Non-pigmented ciliary epithelial cell (primary cell): ENCODE results near the gene CD300LF.

ENCODE experiments used
- DNase-seq: peaks from one replicate; pipeline ENCODE4 v3.0.0-alpha.2; 2010; ENCODE audit warnings: low read depth

Gene CD300LF

DNA sequence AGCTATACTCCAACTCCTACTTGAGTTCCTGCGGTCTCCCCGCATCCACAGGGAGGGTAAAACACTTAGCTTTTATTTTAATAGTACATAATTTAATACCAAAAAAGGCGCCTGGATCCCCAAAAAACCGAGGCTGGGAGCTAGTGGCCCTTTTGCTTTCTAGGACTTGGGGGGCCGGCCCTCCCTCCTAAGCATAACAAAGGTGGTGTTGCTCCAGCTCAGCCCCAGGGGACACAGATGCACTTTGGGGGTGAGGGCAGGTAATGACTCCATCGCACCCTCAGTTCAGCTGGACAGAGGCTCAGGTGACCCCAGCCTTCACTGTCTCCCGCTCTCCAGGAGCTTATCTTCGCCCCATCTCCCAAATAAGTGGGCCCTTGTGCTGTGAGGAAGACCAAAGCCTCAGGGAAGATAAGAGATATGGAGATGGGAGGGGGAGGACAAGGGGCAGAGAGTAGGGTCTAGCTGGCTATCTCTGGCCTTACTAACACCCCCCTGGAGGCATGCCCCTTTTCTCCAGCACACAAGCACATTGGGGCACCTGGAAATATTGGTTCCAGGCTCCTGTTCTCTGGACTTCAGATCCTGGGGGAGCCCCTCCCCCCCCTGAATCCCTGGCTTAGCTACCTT, 32.9 kb upstream of the CD300LF start:
- DNase-seq: no peak

DNA sequence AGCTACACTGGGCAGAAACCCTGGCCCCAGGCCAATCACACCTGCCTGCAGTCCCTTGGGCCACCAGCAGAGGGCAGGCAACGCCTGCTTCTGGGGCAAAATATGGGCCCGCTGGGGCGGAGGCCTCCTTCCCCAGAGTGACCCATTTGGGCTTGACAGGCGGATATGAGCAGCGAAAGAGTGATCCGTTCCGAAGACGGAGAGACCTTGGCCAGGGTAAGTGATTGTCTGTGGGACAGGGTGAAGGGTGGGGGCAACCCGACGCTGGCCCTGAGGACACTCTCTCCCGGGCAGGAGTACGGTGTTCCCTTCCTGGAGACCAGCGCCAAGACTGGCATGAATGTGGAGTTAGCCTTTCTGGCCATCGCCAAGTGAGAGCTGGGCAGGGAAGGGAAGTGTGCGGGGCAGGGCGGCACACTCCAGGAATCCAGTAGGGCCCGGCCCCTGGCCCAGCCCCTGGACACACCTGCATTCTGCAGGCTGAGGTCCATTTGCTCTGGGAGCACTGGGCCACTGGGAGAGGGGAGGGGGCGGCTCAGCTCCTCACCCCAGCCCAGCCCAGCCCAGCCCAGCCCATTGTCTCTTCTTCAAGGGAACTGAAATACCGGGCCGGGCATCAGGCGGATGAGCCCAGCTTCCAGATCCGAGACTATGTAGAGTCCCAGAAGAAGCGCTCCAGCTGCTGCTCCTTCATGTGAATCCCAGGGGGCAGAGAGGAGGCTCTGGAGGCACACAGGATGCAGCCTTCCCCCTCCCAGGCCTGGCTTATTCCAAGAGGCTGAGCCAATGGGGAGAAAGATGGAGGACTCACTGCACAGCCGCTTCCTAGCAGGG, 32.2 kb upstream of the CD300LF start:
- no peak for DNase-seq

DNA sequence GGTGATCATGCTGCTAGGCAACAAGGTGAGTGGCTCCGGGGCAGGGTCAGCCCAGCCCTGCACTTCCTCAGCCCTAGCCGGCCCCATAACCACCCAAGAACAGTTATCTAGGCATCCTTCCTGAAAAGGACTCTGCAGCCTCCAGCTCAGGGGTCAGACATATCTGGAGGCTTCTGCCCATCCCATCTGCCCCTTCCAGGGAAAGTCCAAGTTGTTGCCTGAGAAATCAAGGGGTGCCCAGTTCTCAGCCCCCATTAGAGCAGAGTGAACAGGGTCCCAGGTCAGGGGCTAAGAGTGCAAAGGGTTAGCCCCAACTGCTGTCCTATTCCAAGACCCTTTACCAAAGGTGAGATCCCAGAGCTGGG, 31.6 kb upstream of the CD300LF start:
- no peak for DNase-seq

DNA sequence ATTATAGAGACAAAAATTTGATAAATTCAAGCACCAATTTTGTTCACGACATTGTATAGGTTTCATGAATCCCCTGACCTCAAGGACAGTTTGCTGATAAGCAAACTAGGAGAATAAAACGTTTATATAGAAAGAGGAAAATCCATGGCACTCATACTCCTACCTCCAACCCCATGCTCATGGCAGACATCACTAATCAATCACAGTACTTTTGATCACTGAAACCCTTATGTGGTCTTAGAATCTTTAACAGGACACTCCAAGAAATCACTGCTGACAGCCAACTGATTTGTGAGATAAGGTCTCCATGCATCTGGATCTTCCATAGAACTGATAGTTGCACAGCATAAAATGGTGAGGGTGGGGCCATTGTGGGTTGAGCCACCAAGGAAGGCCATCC, 31.0 kb upstream of the CD300LF start:
- DNase-seq: no peak

DNA sequence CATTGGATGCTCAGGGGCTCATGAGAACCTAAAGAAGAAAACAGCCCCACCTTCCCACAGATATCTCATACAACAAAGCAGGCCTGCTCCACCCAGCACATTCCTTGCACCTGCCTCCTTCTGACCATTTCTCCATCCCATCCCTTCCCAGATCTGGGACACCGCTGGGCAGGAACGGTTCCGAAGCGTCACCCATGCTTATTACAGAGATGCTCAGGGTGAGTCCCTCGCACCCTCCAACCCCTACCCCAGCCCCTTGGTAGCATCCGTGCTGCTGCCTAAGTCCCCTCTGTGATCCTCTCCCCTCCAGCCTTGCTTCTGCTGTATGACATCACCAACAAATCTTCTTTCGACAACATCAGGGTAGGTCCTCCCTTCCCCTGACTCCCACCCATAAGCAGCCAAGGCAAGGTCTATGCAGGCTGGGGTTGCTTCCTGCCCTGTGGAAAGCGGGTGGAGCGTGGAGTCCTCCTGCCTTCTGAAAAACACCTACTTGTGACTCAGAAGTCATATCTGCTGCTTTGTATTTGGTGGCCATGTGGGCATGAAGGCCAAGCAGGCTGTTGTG, 30.3 kb upstream of the CD300LF start:
- DNase-seq: no peak

DNA sequence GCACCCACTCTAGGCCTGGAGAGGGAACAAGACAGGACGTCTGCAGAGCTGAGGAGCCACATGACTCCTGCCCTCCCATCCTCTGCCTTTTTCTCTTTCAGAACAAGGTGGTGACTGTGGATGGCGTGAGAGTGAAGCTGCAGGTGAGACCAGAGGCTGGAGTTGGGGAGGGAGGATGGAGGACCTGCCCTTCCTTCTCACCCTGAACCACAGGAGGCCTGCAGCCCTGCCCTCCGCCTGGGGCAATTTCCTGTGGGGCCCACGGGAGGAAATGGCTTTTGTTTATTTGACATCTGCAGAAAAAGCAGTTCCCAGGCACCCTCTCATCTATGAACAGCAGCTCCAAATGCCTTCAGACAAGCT, 29.4 kb upstream of the CD300LF start:
- no peak for DNase-seq

DNA sequence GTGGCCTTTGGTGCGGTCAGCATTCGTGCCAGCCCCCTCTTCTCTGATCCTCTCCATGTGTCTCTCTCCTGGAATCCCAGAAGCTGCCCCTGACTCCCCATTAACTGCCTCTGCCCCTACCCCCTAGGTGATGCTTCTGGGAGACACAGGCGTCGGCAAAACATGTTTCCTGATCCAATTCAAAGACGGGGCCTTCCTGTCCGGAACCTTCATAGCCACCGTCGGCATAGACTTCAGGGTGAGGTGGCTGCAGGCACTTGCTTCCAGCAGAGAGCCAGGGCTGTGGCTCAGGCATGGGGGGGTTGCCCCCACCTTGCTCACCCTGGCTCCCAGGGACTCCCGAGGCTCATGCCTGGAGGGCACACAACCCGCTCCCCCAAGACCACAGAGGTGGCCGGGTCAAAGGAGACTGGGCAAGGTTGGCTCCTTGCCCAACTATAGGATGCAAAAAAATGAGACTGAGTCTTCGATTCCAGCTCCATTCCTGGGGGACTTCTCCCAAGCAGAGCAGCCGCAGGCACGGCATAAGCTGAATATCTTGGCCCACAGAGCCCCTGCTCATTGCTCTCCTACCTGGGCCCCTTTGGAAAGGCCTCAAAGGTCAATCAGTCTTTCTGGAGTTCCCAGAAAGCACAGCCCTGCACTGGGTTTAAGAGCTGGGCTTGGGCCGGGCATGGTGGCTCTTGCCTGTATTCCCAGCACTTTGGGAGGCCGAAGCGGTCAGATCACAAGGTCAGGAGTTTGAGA, 28.1 kb upstream of the CD300LF start:
- DNase-seq: no peak

DNA sequence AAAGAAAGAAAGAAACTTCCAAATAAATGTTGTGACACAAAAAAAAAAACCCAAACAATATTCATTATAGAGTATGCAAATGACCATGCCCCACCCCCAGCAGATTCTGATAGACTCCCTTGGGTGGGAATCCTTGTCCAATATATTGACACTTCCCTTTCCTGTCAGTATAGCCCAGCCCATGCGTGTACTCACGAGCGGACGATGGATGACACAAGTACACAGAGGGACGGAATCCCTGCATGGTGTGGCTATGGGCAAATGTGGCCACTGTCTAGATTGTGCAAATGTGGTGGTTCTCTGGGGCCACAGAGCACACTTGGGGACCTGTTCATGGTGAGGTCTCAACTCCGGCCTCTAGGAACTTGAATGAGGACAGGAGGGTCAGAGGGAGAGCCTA, 27.4 kb upstream of the CD300LF start:
- DNase-seq: no peak

DNA sequence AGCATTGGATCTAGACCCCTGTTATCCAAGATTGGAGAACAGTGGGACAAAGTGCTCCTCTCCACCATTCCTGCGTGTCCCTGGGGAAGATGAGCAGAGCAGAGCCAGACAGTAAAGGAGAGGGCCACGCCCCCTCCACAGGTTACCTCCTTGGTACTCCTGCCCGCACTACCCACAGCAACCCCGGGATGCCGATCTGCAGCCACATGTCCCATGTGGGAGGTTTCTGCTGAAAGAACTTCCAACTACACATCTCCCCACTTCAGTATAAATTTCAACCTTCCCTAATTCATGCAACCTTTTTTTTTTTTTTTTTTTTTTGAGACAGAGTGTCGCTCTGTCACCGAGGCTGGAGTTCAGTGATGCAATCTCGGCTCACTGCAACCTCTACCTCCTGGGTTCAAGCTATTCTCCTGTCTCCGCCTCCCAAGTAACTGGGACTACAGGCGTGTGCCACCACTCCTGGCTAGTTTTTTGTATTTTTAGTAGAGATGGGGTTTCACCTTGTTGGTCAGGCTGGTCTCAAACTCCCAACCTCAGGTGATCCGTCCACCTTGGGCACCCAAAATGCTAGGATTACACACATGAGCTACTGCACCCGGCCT, 26.6 kb upstream of the CD300LF start:
- no peak for DNase-seq

DNA sequence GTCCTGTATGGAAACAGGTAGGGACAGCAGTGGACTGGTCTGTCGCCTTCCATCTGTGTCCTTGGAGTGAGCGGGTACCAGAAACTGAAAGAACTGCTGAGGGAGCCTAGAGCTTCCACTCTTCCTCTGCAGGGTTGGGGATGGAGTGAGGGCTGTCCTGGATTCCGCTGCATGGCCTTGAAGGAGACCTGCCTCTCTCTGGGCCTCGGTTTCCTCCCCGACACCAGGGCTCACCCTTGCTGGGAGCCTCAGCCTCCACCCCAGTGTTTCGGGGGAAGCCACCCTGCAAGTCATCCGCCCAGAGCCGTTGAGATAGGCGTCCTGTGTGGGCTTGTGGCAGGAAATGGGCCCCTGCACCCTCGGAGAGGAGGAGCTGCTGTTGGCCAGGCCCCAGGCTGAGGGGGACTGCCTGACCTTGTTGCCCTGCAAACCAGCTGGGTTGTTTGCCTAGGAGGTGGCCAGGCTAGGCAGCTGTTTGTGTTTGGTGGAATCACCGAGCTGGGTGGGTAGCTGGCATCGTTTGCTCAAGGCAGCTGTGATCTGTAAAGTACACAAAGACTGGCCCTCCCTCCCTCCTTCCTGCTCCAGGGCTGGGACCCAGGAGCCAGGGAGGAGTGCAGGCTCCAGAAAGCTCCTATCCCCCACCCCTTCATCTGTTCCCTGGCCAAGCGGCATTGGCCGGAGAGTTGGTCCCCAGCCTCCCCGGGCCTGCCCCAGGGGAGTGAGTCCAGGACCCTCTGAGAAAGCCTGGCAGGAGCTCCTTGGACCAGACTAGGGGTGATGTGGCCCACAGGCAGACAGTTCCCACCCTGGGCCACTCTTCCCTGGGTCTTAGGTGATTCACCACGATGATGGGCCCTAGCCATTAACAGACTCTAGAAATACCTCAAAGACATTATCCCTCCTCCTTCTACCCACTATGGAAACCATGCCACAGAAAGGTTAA, 25.6 kb upstream of the CD300LF start:
- no peak for DNase-seq

DNA sequence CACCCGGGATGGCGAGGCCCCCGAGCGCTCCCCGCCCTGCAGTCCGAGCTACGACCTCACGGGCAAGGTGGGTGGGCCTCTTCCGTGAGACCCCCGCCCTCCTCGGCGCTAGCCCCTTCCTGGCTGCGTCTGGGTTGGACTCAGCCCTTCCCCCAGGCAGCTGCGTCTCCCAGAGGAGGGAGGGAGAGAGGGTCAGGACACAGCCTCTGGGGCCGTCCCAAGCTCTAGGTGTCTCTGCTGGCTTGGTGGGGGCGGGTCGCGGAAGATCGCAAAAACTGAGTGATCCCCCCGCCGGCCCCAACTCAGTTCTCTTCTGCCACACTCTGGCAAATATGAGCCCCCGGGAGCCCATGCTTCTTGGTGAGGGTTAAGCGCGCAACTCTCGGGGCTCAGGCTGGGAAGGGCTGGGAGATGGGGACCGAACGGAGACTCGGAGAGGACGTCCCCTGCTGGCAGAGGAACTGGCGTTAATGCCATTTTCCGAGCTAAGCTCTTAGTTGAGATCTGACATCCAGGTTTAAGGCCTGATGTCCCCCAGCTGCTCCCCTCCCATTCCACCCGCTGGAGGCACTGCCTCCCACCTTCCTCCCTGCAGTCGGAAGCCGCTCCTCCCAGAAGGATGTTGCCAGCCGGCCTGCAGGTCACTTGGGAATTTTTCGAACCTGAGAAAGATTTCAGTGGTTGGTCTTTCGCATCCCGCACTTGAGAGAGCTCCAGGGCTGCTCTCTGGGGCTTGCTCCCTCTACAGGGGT, 24.8 kb upstream of the CD300LF start:
- no peak for DNase-seq

DNA sequence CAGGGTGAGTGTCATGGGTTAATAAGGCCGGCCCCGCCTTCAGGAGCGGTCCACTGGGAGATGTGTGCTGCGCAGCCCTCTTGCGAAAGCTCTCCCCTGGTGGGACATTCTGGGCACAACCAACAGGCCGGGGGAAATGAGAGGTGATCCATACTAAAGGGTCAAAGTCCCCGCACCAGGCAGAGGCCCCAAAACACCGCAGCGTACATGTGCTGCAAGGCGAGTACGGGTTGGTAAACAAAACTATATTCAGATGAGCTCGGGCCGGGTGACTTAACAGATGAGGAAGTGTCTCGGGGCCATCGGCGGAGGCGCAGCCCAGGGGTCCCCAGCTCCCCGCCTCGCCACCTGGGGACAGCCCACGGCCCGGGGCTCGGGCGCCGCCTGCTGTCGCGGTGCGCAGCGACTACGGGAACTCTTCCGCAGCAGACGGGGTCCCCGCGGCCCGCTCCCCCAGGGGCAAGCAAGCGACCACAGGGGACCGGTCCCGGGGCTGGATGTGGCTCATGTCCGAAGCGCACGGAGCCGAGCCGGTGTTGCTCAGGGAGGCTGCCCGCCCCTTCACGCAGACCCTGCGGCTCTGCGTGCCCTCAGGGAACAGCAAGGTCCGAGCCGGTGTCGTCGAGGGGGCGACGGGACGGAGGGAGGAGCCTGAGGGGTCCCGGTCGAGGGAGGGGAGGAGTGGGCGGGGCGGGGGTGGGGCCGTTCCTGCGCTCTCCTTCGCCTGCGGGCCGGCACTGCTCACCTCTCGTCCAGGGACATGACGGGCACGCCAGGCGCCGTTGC, 24.0 kb upstream of the CD300LF start, which contains the start of gene RAB37:
Gene RAB37 (plus strand): TSS at position 744 of the 786 bp plus-strand sequence. CDS start 17 bp downstream, at position 761.
- no peak for DNase-seq

DNA sequence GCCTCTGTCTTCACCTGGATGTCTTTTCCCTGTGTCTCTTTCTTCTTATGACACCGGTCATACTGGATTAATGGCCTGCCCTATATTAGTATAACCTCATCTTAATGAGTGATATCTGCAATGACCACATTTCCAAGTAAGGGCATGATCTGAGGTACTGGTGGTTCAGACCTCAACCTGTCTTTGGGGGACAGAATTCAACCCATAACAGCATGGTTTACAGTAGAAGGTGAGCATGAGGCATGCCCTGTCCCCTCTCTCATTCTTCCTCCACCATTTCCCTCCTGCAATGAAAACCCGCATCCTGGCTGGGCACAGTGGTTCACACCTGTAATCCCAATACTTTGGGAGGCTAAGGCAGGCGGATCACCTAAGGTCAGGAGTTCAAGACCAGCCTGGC, 21.5 kb upstream of the CD300LF start:
- no peak for DNase-seq

DNA sequence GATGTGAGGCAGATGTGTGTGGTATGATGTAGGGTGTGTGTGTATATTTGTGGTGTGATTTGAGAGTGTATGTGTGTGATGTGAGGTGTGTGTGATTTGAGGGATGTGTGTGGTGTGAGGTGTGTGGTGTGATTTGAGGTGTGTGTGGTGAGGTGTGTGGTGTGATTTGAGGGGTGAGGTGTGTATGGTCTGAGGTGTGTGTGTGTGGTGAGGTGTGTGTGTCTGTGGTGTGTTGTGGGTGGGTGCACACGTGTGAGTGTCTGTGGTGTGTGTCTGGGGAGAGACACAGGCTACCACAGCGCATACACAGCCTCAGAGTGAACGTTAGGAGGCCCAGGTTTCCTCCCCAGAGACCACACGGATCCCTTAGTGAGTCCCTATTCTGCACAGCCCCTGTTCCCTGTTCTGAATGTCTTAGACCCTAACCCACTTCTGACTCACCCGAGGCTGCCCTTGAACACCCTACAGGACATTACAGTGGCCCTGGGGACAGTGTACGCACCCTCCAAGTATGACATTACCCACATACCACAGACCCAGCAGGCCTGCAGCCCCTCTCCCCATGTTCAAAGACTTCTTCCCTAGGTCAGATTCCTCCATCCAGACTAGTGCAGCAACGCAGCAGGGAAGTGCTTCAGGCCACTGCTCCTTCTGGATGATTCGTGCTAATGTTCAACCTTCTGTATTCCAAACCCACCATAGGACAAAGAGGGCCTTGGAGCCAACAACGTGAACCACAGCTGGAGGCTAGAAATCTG, 20.8 kb upstream of the CD300LF start:
- DNase-seq: no peak

DNA sequence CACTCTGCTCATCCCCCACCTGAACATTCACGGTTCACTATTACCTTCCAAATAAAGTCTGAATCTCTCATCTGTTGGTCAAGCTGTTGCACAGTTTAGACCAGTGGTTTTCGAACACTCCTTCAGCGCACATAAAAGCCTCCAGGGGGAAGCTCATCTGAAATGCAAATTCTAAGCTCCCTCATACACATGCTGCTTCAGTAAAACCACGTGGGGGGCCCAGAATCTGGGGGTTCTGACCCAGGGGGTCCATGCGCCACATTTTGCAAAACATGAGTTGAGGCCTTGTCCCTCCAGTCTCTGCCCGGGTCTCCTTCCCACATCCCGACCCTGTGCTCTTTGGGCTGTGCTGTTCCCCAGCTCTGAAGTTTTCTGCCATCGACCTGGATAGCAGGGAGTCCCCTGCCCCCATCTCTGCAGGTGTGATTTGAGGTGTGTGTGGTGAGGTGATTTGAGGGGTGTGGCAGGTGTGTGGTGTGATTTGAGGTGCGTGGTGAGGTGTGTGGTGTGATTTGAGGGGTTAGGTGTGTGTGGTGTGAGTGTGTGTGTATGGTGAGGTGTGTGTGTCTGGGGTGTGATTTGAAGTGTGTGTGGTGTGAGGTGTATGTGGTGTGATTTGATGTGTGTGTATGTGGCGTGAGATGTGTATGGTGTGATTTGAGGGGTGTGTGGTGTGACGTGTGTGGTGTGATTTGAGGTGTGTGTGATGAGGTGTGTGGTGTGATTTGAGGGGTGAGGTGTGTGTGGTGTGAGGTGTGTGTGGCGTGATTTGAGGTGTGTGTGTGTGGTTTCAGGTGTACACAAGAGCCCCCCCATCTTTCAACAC, 19.5 kb upstream of the CD300LF start:
- no peak for DNase-seq

DNA sequence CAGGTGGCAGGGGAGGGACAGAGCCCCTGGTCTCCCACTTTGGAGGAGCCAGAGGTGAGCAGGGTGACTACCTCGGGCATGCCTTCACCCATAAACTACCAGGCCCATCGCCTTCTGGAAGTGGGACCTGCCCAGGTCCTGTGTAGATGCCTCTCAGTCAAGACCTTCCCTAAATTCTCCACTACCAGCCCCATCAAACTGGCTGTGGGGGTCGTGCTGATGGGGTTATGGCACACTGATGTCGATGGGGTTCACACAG, 18.6 kb upstream of the CD300LF start:
- DNase-seq: no peak

DNA sequence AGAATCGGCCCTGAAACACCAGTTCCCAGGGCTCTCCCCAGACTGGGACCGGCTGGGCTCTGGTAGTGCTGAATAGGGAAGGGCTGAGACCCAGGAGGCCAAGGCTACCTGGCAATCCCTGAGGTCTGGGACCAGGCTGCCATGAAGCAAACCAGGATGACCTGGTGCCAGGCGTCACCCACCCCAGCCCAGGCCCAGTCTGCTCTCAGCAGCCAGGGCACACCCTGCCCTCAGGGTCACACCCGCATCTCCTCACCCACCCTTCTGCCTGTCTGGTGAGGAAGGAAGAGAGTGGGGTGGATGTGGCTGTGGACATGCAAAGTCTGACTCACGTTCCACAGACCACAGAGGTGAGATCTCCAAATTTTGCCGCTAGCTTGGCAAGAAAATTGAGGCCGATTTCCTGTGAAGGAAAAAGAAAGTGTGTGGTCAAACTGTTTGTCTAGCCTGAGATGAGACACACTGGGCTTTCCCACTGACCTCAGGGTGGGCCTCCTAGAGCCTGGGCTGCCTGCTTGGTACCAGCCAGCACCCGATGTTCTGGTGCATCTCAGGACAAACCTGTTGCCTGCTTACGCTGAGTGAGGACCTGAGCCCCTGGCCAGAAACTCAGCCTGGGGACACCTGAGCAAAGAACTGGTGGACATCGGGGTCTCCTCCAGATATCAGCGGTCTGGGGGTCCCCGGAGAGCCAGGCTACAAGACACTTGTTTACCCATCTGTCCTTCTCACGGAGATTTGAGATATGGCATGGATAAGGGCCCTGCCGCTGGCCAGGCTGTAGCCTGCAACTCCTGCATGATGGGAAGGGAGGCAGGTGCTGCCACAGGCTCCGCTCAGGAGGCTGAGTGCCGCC, 18.0 kb upstream of the CD300LF start:
- no peak for DNase-seq
